ENCODE data around the gene VPREB1. TPM values are rescaled to one million over a fixed set of nuclear protein-coding genes. Genes with fewer than 3 reads are reported as not detected.
"Not testable (repeated sequence)": the region's sequence is repeated elsewhere in the genome, so short reads cannot be mapped to it uniquely, and the experiment has no call there.

The VPREB1 gene
- total RNA-seq, 1 experiment from 2014 or later: not detected

- Histone ChIP-seq H2AFZ (ENCODE audit: low read length) (peak overlapping the region; percentile 31; the same call in 1 of the 2 replicates), H3K4me1 (ENCODE audit: insufficient read depth, low read length) (peaks cover 18% of the 10 kb centered on the region), H3K4me3 (ENCODE audit: low read length) (no peak overlapping the region), H3K79me2 (ENCODE audit: low read length) (no peaks in the 10 kb centered on the region), H3K9ac (ENCODE audit: low read length) (no peak overlapping the region), H3K27me3 (ENCODE audit: low read length) (no peaks in the 10 kb centered on the region), H3K27ac (ENCODE audit: low read length) (no peak overlapping the region), H4K20me1 (ENCODE audit: low read length) (no peaks in the 10 kb centered on the region), H3K9me3 (ENCODE audit: low read length) (no peaks in the 10 kb centered on the region), H3F3A (ENCODE audit: low read length, unreplicated experiment) (peaks cover 6% of the 10 kb centered on the region), H3K36me3 (ENCODE audit: low read depth, low read length) (no peaks in the 10 kb centered on the region), H3K4me2 (ENCODE audit: low read length) (peak overlapping the region; percentile 6; the same call in 1 of the 2 replicates), H3K9me2 (replicated peaks; ENCODE audit: low read length) (no peaks in the 10 kb centered on the region)
- ChIA-PET CTCF (interaction anchor here (0.5 to 1.1 kb wide), 4 partner anchors 13 to 211 kb away, joined by 3 read pairs; no protein-coding TSS in a partner anchor), POLR2A (ENCODE audit: unreplicated experiment) (interaction anchor here (0.6 kb wide), 1 partner anchor 150 kb away, joined by 3 read pairs; no protein-coding TSS in a partner anchor)
- peak; percentile 77 for ATAC-seq
- no TSS peak for BruUV-seq (replicated peaks)
- TF ChIP-seq EZH2 (IDR thresholded peaks at IDR 0.05; ENCODE audit: low read length, unreplicated experiment) (no peak), CTCF (conservative IDR thresholded peaks at IDR 0.05; ENCODE audit: low read depth, low read length) (peak; percentile 73)
- DNase-seq: peak; percentile 80
- intact Hi-C loops (cut with micrococcal nuclease): loop anchor here (5.0 kb wide), 1 partner anchor 114 kb away; no protein-coding TSS in a partner anchor
Observed at GRCh38 chr22:22207845-22208564, 36.6 kb upstream of the VPREB1 start.

GRCh38 chr22:22208652-22209051 lies 35.9 kb upstream of the VPREB1 start:
- Histone ChIP-seq H3K4me3 (ENCODE audit: low read length) (no peak overlapping the region), H3K4me1 (ENCODE audit: insufficient read depth, low read length) (peaks cover 18% of the 10 kb centered on the region), H3K79me2 (ENCODE audit: low read length) (no peaks in the 10 kb centered on the region), H3F3A (ENCODE audit: low read length, unreplicated experiment) (peaks cover 6% of the 10 kb centered on the region), H2AFZ (ENCODE audit: low read length) (no peak overlapping the region), H4K20me1 (ENCODE audit: low read length) (no peaks in the 10 kb centered on the region), H3K27ac (ENCODE audit: low read length) (no peak overlapping the region), H3K36me3 (ENCODE audit: low read depth, low read length) (no peaks in the 10 kb centered on the region), H3K4me2 (ENCODE audit: low read length) (no peak overlapping the region), H3K9me3 (ENCODE audit: low read length) (no peaks in the 10 kb centered on the region), H3K9ac (ENCODE audit: low read length) (no peak overlapping the region), H3K9me2 (replicated peaks; ENCODE audit: low read length) (no peaks in the 10 kb centered on the region), H3K27me3 (ENCODE audit: low read length) (no peaks in the 10 kb centered on the region)
- POLR2A ChIA-PET (ENCODE audit: unreplicated experiment): no interaction called here
- CTCF ChIA-PET: interaction anchor here (0.6 kb wide), 1 partner anchor 214 kb away, joined by 3 read pairs; no protein-coding TSS in a partner anchor
- DNase-seq: no peak
- TF ChIP-seq EZH2 (IDR thresholded peaks at IDR 0.05; ENCODE audit: low read length, unreplicated experiment) (no peak), CTCF (conservative IDR thresholded peaks at IDR 0.05; ENCODE audit: low read depth, low read length) (no peak), EZH2phosphoT487 (IDR thresholded peaks at IDR 0.05; ENCODE audit: borderline replicate concordance, low read length) (no peak)
- no TSS peak for BruUV-seq (replicated peaks)
- ATAC-seq: no peak
- intact Hi-C loops (cut with micrococcal nuclease): loop anchor here (5.0 kb wide), 1 partner anchor 114 kb away; no protein-coding TSS in a partner anchor

- H3K9ac ChIP-seq (ENCODE audit: low read length); H3K4me3 ChIP-seq (ENCODE audit: low read length); H4K20me1 ChIP-seq (ENCODE audit: low read length); H3K27ac ChIP-seq (ENCODE audit: low read length); H3F3A ChIP-seq (ENCODE audit: low read length, unreplicated experiment); ATAC-seq; H3K27me3 ChIP-seq (ENCODE audit: low read length); DNase-seq; H3K9me3 ChIP-seq (ENCODE audit: low read length); POLR2A ChIA-PET (ENCODE audit: unreplicated experiment); H3K36me3 ChIP-seq (ENCODE audit: low read depth, low read length); H2AFZ ChIP-seq (ENCODE audit: low read length); H3K9me2 ChIP-seq (replicated peaks; ENCODE audit: low read length); H3K79me2 ChIP-seq (ENCODE audit: low read length); H3K4me2 ChIP-seq (ENCODE audit: low read length); BruUV-seq (replicated peaks): not testable (repeated sequence)
- peaks cover 18% of the 10 kb centered on the region for H3K4me1 ChIP-seq (ENCODE audit: insufficient read depth, low read length)
- CTCF ChIA-PET: interaction anchor here (0.6 kb wide), 1 partner anchor 214 kb away, joined by 3 read pairs; no protein-coding TSS in a partner anchor
- intact Hi-C loops (cut with micrococcal nuclease): loop anchor here (5.0 kb wide), 1 partner anchor 113 kb away; no protein-coding TSS in a partner anchor
Observed at GRCh38 chr22:22209080-22209640, 35.4 kb upstream of the VPREB1 start.
